GM21723 (cell line): ENCODE data around the gene G6PC2.

ENCODE experiments used
- ATAC-seq: cut with Tn5 transposase; IDR thresholded peaks from one replicate; pipeline ENCODE4 v1.9.1; 2021; ENCODE audit warnings: mild to moderate bottlenecking, moderate library complexity; ENCODE audit not compliant: unreplicated experiment

Gene G6PC2

DNA sequence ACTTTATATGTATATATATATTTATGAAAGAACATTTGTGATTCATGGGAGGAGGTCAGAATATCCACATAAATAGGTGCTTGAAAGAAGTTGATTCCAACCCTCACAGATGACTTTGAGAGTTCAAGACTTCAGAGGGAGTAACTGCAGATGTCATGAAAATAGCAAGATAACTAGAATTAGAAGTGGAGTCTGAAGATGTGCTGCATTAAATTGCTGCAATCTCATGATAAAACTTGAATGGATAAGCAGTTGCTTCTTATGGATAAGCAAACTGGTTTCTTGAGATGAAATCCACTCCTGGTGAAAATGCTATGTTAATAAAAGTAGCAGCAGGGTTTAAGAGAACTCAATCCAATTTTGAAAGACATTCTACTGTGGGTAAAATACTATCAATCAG is 40.2 kb downstream of the G6PC2 start:
- no peak for ATAC-seq

DNA sequence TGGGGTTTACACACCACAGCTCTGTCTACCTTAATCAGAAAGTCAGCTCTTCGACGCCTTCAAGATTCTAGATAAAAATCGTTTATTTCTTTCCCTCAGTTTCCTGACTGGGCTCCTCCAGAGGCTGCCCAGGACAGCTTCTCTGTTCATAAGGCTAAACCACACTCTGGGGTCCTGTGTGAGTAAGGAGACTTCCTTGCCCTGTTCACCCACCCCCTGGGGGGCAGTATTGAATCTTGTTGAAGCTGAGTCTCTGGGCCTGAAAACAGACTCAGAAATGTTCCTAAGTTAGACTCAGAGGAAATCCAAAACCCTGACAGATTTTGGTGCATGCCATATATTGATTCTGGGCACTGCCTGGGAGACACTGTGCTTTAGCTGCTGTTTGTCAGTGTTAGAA is 43.0 kb downstream of the G6PC2 start:
- ATAC-seq = no peak

DNA sequence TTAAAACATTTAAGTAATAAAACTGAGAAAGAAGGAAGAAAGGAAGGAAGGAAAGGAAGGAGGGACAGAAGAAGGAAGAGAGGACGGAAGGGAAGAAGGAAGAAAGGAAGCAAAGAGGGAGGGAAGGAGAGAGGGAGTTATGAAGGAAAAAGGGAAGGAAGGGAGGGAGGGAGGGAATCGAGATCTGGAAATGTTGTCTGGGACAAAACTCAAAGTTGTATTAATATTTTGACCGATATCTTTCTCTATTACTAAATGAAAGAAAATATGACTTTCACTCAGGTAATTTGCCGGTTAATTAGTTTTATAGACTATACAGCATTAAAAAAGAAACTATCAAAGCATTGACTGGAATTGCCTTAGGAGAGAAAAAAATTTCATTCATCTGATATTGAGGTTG is 44.4 kb downstream of the G6PC2 start:
- ATAC-seq = no peak

DNA sequence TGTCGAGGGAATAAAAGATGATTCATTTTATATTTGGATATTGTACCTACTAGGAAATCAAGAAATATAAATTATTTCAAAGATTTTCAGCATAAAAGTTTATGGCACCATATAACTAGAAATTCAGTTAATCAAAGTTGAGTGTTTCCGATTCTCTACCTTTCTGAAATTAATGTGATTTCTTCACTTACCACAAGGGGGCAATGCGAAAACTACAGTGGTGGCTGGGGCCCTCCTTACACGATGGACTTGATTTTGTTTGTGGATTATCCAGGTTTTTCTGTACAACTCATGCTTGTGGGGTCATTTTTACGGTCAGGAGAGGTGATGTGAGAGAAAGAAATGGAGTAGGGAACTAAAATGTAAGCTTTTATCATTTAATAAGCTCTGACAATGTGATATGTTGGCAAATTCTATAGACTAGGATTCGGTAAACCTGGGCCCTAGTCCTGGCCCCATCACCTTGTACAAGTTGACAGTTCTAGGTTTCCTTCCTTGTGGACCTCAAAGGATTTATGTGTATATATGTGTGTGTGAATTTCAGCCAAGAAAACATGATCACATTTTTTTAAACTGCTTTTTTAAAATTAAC is 47.6 kb downstream of the G6PC2 start:
- ATAC-seq = no peak

DNA sequence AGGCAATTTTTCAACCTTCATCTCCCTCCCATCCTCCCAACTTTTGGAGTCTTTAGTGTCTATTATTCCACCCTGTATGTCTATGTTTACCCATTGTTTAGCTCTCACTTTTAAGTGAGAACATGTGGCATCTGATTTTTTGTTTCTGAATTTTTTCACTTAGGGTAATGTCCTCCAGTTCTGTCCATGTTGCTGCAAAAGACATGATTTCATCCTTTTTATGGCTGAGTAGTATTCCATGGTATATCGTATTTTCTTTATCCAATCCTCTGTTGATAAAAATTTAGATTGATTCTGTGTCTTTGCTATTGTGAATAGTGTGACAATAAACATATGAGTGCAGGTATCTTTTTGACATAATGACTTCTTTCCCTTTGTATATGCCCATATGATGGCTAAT is 48.2 kb downstream of the G6PC2 start:
- ATAC-seq = no peak

DNA sequence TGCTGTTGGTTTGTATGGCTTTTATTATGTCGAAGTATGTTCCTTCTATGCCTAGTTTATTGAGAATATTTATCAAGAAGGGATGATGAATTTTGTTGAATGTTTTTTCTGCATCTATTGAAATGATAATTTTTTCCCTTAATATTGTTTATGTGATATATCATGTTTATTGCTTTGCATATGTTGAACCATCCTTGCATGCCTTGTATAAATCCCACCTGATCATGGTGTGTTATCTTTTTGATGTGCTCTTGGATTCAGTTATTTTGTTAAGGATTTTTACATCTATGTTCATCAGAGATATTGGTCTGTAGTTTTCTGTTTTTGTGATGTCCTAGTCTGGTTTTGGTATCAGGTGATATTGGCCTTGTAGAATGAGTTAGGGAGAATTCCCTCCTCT is 50.8 kb downstream of the G6PC2 start:
- ATAC-seq = no peak

DNA sequence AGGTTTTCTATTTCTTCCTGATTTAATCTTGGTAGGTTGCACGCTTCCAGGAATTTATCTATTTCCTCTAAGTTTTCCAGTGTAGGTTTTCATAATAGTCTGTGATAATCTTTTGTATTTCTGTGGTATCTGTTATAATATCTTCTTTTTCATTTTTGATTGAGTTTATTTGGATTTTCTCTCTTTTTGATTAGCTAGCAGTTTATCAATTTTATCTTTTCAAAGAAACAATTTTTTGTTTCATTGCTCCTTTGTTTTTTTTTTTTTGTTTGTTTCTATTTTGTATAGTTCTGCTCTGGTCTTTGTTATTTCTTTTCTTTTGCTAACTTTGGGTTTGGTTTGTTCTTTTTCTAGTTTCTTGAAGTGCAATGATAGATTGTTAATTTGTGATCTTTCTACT is 51.3 kb downstream of the G6PC2 start:
- ATAC-seq = no peak

DNA sequence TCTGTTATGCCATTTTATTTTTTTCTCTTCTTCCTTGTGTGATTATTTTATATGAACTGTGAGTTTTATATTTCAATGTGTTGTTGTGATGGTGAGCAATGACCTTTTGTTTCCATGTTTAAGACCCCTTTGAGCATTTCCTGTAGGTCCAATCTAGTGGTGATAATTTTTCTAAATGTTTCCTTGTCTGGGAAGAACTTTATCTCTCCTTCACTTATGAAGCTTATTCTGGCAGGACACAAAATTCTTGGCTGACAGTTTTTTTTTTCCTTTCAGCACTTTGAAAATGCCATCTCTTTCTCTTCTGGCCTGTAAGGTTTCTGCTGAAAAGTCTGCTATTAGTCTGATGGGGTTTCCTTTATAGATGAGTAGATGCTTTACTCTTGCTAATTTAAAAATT is 53.2 kb downstream of the G6PC2 start:
- ATAC-seq = no peak

DNA sequence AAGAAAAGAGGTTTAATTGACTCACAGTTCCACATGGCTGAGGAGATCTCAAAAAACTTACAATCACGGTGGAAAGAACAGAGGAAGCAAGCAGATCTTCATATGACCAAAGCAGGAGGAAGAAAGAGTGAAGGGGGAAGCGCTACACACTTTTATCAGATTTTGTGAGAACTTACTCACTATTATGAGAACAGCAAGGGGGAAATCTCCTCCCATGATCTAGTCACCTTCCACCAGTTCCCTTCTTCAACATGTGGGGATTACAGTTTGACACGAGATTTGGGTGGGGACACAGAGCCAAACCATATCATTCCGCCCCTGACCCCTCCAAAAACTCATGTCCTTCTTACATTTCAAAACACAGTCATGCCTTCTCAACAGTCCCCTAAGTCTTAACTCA is 54.2 kb downstream of the G6PC2 start:
- no peak for ATAC-seq

DNA sequence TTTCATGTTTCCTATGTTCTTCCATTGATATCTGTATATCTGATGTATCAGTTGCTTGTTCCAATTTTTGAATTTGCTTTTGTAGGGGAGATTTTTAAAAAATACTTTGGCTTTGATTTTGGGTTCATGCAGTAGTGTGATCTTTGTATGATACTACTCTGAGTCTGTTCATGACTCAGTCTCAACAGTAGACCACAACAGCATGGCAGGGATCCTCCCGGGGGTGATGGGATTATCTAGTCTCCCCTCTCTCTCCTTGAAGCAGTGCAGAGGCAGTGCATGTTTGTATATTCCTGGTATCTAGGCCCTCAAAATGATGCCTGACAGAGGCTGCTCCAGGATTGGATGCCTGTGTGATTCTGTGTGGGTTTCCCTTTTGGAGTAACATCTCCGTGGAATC is 55.3 kb downstream of the G6PC2 start:
- ATAC-seq = no peak
